Prostate gland (tissue), 2 donors: Measurements from ENCODE around the gene IQCB1. TPM values are rescaled to one million over a fixed set of nuclear protein-coding genes. Genes with fewer than 3 reads are reported as not detected.
"Not testable (repeated sequence)": the region's sequence is repeated elsewhere in the genome, so short reads cannot be mapped to it uniquely, and the experiment has no call there.

Experiments used
- DNase-seq: peaks from one replicate; pipeline ENCODE4 v3.0.0-alpha.2; 2019; ENCODE audit warnings: low spot score
- H3K27ac ChIP-seq, 2 donors: fragments of 200-600 bp; sonication (generic); 2 replicates each; pipeline ENCODE4 v1.5.1; 2017 to 2019
- H3K27me3 ChIP-seq: fragments of 200-600 bp; sonication (generic); replicated peaks from 2 replicates; pipeline ENCODE4 v1.5.1; 2019; ENCODE audit not compliant: insufficient read depth
- H3K36me3 ChIP-seq, 2 donors: fragments of 200-600 bp; sonication (generic); 1 replicate in 1 of 2; 2 replicates in 1 of 2; pipeline versions ENCODE4 v1.5.1 to v1.8.1; 2017 to 2019
- H3K4me1 ChIP-seq: fragments of 200-600 bp; sonication (generic); replicated peaks from 2 replicates; pipeline ENCODE4 v1.5.1; 2019
- H3K4me3 ChIP-seq, 2 donors: fragments of 200-600 bp; sonication (generic); 2 replicates each; pipeline ENCODE4 v1.5.1; 2017 to 2019
- H3K9me3 ChIP-seq: fragments of 200-600 bp; sonication (generic); 2 replicates; pipeline ENCODE4 v1.5.1; 2017
- POLR2A ChIP-seq: fragments of 450-650 bp; IDR thresholded peaks from one replicate; pipeline ENCODE4 v1.6.1; 2016; ENCODE audit warnings: antibody characterized with exemption, mild to moderate bottlenecking
- POLR2AphosphoS5 ChIP-seq: sonication (generic); formaldehyde crosslinking; IDR thresholded peaks from one replicate; pipeline ENCODE4 v1.6.1; 2017; ENCODE audit warnings: antibody characterized with exemption
- WGBS: methylation state at CpG from one replicate; pipeline ENCODE4 v1.1.5; 2018; 5-methylcytosine and 5-hydroxymethylcytosine counted together
- intact Hi-C: fragments of 100-400 bp; cut with DNase I; formaldehyde crosslinking; loops from one replicate; pipeline ENCODE4 v1.14.2; 2022
- total RNA-seq, 2 donors: library from RNA; depleted of rRNA; stranded (reverse); fragments of >200 nt; gene quantifications; one replicate each; pipeline ENCODE4 v1.1.0, GENCODE V29; 2016
- TF ChIP-seq, protein P1 (sequence below), 4 experiments: fragments of 200-600 bp in 2 of 4; fragments of 450-650 bp in 2 of 4; sonication (generic) in 2 of 4; IDR thresholded peaks; 1 replicate in 3 of 4; 2 replicates in 1 of 4; pipeline ENCODE4 v1.5.1; 2016 to 2019; ENCODE audit warnings: antibody characterized with exemption in 4 of 4, mild to moderate bottlenecking in 2 of 4, moderate library complexity in 2 of 4

IQCB1 gene
- total RNA-seq, 2 donors from 2014 or later, result 16.2 to 17.9 TPM

DNA sequence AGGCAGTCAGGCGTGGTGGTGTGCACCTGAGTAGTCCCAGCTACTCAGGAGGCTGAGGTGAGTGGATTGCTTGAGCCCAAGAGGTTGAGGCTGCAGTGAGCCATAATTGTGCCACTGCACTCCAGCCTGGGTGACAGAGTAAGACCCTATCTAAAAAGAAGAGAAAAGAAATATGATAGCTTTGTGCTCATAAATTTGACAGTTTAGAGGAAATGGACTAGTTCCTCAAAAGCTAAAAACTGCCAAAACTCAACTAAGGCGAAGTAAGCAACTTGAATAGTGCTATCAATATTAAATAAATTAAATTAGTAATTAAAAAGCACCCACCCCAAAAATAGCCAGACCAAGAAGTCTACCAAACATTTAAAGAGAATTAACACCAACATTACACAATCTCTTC is 34.9 kb upstream of the IQCB1 start:
- DNase-seq, result no peak
- H3K27me3 ChIP-seq, result no peaks in the 10 kb centered on the region
- H3K4me3 ChIP-seq, result no peak overlapping the region
- no peak overlapping the region for H3K27ac ChIP-seq
- TF ChIP-seq, protein P1, sequence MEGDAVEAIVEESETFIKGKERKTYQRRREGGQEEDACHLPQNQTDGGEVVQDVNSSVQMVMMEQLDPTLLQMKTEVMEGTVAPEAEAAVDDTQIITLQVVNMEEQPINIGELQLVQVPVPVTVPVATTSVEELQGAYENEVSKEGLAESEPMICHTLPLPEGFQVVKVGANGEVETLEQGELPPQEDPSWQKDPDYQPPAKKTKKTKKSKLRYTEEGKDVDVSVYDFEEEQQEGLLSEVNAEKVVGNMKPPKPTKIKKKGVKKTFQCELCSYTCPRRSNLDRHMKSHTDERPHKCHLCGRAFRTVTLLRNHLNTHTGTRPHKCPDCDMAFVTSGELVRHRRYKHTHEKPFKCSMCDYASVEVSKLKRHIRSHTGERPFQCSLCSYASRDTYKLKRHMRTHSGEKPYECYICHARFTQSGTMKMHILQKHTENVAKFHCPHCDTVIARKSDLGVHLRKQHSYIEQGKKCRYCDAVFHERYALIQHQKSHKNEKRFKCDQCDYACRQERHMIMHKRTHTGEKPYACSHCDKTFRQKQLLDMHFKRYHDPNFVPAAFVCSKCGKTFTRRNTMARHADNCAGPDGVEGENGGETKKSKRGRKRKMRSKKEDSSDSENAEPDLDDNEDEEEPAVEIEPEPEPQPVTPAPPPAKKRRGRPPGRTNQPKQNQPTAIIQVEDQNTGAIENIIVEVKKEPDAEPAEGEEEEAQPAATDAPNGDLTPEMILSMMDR (IDR thresholded peaks at IDR 0.05), result no peak
- TF ChIP-seq POLR2AphosphoS5, result no peak
- no peak for TF ChIP-seq POLR2A
- H3K9me3 ChIP-seq, result no peaks in the 10 kb centered on the region
- intact Hi-C loops, result no loop called here
- H3K4me1 ChIP-seq, result no peaks in the 10 kb centered on the region
- H3K36me3 ChIP-seq, result no peaks in the 10 kb centered on the region
- WGBS, result 94% methylated on average over 2 of the region's 2 CpGs

DNA sequence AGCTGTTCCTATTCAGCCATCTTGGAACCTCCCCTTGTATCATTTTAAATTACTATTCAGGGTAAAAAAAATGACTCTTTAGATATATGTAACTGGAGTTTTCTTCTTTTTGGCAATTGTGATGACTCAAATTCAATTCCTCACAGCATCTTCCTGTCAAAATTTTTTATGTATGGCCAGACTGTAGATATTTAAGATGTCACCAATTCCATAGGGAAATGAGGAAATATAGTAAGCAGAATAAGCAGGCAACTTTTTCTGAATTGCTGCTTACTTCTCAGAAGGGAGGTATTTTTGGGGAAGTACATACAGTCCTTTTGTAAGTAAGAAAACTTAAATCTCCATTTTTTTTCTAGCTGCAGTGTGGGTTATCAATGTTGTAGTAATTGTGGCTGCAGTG is 28.9 kb upstream of the IQCB1 start:
- H3K27me3 ChIP-seq, result no peaks in the 10 kb centered on the region
- H3K9me3 ChIP-seq, result no peaks in the 10 kb centered on the region
- no peaks in the 10 kb centered on the region for H3K4me1 ChIP-seq
- no peaks in the 10 kb centered on the region for H3K36me3 ChIP-seq
- no peak overlapping the region for H3K4me3 ChIP-seq
- intact Hi-C loops, result no loop called here
- no peak for DNase-seq
- TF ChIP-seq, protein P1 (IDR thresholded peaks at IDR 0.05), result no peak
- TF ChIP-seq POLR2AphosphoS5, result no peak
- H3K27ac ChIP-seq, result no peak overlapping the region

DNA sequence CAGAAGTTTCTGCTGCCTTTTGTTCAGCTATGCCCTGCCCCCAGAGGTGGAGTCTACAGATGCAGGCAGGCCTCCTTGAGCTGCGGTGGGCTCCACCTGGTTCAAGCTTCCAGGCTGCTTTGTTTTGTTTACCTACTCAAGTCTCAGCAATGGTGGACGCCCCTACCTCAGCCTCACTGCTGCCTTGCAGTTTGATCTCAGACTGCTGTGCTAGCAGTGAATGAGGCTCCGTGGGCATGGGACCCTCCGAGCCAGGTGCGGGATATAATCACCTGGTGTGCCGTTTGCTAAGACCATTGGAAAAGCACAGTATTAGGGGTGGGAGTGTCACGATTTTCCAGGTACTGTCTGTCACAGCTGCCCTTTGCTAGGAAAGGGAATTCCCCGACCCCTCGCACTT is 28.4 kb upstream of the IQCB1 start:
- DNase-seq, H3K4me1 ChIP-seq, H3K27me3 ChIP-seq, intact Hi-C loops, H3K36me3 ChIP-seq, H3K27ac ChIP-seq, H3K4me3 ChIP-seq, H3K9me3 ChIP-seq: not testable (repeated sequence)
- 95% methylated on average over 9 of the region's 9 CpGs for WGBS

DNA sequence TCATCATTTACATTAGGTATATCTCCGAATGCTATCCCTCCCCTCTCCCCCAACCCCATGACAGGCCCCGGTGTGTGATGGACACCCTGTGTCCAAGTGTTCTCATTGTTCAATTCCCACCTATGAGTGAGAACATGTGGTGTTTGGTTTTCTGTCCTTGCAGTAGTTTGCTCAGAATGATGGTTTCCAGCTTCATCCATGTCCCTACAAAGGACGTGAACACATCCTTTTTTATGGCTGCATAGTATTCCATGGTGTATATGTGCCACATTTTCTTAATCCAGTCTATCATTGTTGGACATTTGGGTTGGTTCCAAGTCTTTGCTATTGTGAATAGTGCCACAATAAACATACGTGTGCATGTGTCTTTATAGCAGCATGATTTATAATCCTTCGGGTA is 22.9 kb upstream of the IQCB1 start:
- H3K4me1 ChIP-seq, H3K27me3 ChIP-seq, H3K36me3 ChIP-seq, DNase-seq, intact Hi-C loops, H3K4me3 ChIP-seq, H3K27ac ChIP-seq, H3K9me3 ChIP-seq: not testable (repeated sequence)
- 96% methylated on average over 5 of the region's 5 CpGs for WGBS

DNA sequence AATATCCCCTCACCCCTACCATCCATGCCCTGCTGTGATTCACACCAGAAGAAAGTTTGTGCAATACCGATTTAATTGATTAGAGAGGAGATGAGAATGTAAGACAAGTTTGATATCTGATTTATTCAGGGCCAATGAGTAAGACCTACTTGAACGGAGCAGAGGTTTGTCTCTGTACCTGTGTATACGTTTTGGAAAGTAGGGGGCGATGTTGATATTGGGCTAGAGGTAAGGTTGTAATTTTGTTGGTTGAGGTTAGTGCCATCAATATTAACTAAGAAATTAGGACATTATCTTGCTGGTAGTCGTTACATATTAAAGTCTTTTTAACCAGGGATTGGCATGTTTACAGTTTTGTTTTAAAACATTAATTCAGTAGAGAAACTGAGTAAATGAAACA is 20.7 kb upstream of the IQCB1 start:
- TF ChIP-seq POLR2AphosphoS5 (no peak), POLR2A (no peak)
- TF ChIP-seq, protein P1 (IDR thresholded peaks at IDR 0.05), result peak in 1 of 4 experiments; percentile 19
- H3K4me3 ChIP-seq, result no peak overlapping the region
- H3K9me3 ChIP-seq, result no peaks in the 10 kb centered on the region
- H3K36me3 ChIP-seq, result no peaks in the 10 kb centered on the region
- H3K27me3 ChIP-seq, result no peaks in the 10 kb centered on the region
- intact Hi-C loops, result no loop called here
- no peak overlapping the region for H3K27ac ChIP-seq
- 45% methylated on average over 5 of the region's 5 CpGs for WGBS
- no peaks in the 10 kb centered on the region for H3K4me1 ChIP-seq
- no peak for DNase-seq

DNA sequence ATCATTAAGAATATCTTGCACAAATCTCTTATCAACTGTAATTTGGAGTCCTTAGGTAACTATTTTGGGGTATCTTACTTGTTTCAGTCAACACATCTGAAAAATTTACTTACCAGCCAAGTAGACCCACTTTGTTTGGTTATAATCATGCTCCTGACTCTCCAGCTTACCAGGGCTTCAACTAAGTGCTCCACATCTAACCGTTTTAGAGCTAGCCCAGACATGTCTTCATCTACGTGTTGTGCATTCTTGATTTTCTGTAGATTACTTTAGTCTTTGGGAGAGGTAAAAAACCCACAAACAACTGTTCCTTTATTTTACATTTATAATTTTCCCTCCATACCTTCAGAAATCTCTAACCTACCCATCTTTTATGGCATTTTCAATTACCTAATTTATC is 17.4 kb upstream of the IQCB1 start:
- no peaks in the 10 kb centered on the region for H3K36me3 ChIP-seq
- H3K4me1 ChIP-seq, result no peaks in the 10 kb centered on the region
- 50% methylated on average over 2 of the region's 2 CpGs for WGBS
- intact Hi-C loops, result no loop called here
- no peak overlapping the region for H3K4me3 ChIP-seq
- TF ChIP-seq POLR2A, result no peak
- TF ChIP-seq POLR2AphosphoS5, result no peak
- TF ChIP-seq, protein P1 (IDR thresholded peaks at IDR 0.05), result no peak
- no peaks in the 10 kb centered on the region for H3K27me3 ChIP-seq
- no peak for DNase-seq
- H3K9me3 ChIP-seq, result no peaks in the 10 kb centered on the region
- no peak overlapping the region for H3K27ac ChIP-seq
